Umbilical cord (tissue), 2 donors: ENCODE data around the gene MST1. TPM values are rescaled to one million over a fixed set of nuclear protein-coding genes. Genes with fewer than 3 reads are reported as not detected.

Source experiments
- DNase-seq: peaks from one replicate; pipeline ENCODE4 v3.0.0-alpha.2; 2015; ENCODE audit warnings: low spot score
- total RNA-seq: library from RNA; depleted of rRNA; stranded (reverse); fragments of >200 nt; gene quantifications from one replicate; pipeline ENCODE4 v1.2.3, GENCODE V29; 2014; ENCODE audit warnings: low replicate concordance; ENCODE audit not compliant: insufficient read depth

The MST1 gene
- total RNA-seq, 1 donor from 2014 or later = 2.2 TPM

- DNase-seq = no peak
Observed at GRCh38 chr3:49680493-49681231, 8.6 kb downstream of the MST1 start.

DNA sequence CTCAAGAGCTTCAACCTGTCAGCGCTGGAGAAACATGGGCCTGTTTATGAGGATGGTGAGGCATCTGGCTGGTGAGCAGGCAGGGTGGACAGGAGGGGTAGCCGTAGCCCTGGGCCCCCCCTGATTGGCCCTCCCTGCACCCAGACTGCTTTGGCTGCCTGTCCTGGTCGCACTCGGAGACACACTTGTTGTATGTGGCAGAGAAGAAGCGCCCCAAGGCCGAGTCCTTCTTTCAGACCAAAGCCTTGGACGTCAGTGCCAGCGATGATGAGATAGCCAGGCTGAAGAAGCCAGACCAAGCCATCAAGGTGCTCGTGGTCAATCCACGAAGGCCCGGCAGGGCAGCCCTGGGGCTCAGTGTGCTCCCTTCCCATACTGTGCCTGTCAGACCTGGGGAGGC lies 13.4 kb downstream of the MST1 start:
- no peak for DNase-seq

DNA sequence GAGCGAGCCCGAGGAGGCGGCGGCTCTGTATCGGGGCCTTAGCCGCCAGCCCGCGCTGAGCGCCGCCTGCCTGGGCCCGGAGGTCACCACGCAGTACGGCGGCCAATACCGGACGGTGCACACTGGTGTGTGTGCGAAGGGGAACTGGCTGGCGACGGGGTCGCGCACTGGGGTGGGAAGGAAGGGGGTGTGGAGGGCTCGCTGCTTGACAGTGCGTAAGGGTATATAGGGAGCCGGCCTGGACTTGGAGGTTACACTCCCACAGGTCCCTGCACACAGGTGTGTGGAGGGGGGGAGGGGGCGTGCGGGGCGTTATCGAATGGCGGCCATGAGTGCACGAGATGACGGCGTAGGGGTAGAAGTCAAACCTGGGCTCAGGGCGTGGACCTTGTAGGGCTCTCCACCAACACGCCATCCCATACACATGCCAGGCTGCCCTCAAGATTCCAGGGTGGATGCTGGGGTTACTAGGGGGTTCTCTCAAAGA lies 14.7 kb downstream of the MST1 start:
- no peak for DNase-seq

DNA sequence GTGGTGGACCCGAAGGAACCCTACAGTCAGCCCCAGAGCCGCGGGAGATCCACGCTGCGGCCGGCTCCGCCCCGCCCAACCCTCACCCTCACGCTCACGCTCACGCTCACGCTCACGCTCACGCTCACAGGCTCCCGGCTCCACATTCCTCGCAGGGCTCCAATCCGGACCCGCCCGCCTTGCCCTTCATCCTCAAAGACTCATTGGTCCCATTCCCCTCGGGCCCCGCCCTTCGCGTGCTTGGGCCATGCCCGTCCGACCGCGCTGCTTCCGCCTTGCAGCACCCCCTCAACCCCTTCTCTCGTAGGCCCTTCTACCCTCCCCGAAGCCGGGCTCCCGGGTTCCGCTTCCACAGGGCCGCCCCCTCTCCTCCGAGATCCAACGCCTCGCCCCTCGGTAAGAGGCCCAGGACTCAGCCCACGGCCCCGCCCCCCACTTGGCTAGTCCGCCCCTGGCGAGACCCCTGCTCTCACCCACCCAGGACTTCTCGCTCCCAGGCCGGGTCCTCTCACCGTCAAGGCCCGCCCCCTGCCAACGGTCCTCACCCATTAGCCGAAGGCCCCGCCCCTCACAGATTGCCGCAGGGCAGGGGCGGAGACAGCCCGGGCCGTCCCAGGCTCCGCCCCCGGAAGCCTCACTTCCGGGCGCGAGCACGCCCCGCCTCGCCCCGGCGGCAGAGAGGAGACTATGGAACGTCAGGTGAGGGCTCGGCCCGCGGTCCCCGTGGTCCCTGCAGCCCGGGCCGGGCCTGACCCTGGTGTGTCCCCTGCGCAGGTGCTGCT lies 15.4 kb downstream of the MST1 start, which contains the start of gene APEH:
Gene APEH, plus strand, starts transcription at position 637 of the 782 bp plus-strand sequence. Its CDS starts 51 bp downstream, at position 688.
- DNase-seq = peak; percentile 97

DNA sequence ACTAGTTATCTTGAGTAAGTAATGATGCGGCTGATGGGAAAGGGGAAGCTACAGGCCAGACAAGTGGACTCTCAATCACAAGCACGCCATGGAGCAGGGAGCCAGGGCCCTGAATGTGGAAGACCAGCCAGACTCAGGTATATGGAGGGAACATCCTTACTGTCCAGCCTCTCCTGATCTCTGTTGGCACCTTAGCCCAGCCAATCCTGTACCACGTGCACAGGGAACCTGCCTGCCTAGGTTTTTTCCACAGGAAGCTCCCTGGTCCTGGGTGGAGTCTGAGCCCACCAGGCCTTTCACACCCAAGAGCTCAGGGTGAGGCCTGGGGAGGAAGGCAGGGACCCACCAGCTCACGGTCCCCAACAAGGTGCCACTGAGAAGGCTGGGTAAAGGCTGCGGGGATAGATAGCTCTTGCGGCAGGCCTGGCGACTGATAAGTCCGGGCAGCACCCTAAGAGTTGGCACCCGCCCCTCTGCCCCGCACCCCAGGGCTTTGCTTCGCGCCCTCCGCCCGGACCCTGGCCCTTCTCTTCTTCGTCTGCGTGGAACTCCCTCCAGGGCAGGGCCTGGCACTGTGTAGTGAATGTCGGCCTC lies 16.1 kb downstream of the MST1 start:
- no peak for DNase-seq

DNA sequence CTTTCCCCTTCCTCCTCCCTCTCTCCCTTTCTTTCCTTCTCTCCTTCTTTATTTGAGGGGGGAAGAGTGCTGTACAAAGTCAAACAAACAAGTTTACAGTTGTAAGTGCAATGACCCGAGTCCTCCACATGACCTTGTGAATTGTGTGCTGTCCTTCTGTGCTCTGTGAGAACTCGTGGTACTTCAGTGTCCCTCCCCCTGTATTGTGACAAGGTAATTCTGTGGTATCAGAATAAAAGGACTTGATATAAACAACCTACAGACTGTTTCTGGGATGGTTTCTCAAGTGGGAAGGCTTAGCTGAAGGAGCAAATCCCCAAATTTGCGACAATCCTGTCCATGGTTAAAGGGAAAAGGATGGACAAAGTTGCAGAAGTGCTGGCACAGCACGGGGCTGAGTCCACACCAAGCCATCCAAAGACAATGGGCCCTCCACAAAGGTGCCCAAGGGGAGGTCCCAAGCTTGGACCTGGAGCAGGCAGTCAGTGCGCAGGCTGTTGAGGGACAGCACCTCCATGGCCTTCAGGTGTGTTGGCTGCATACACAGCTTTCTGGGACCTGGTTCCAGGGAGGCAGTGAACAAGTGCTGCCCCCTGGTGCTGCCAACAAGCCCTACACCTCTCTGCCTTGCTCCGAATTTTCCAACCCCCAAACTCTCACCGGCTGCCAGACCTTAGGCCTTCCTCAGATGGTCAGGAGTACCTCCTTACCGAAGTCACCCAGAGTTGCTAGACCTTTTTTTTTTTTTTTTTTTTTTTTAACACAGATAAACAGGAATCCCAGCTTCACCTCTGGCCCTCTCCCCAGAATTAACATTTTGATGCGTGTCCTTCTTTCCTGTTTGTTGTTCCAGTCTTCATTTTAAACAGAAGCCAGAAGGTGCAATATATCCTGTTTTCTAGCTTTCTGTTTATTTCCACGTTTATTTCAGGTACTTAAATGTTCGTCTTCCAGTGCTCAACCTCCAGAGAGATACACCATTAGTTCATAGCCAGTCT lies 17.7 kb downstream of the MST1 start:
- DNase-seq = peak; percentile 70

- no peak for DNase-seq
Observed at GRCh38 chr3:49670940-49671290, 18.4 kb downstream of the MST1 start.

DNA sequence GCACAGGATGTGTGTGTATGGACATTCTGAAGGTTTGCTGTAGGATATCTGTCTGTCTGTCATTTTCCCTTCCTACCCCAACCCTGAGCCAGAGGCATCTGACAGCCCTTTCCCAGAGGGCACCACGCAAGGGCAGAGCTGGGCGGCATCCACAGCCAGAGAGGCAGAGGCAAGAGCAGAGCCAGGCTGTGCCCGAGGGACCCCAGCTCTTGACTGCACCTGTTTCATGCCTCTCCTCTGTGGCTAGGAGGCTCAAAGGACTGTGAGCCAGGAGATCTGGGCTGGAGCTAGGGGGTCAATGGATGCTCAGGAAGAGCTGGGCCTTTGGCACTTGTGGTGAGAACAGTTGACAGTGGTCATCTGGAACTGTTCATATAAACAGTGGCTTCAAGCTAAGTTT lies 19.9 kb downstream of the MST1 start:
- no peak for DNase-seq

- no peak for DNase-seq
Observed at GRCh38 chr3:49668861-49669260, 20.4 kb downstream of the MST1 start.

DNA sequence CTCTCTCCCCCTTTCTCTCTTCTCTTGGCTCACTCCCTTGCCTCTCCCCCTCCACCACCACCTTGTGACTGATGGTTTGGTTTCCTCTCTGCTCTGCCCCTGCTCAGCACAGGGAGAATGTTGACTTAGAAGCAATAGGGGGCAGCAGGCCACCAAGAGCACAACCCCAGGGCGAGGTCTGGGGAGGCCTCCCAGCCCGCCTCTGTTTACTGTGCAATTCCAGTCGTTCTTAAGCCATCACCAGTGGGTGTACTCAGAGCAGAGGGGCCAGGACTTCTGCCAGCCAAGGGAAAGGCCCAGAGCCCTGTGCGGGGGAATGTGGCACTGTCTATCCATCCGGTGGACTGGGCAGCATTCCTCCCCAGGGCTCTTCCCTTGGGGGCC lies 20.9 kb downstream of the MST1 start:
- DNase-seq = no peak

GRCh38 chr3:49667701-49668413 lies 21.4 kb downstream of the MST1 start:
- no peak for DNase-seq

DNA sequence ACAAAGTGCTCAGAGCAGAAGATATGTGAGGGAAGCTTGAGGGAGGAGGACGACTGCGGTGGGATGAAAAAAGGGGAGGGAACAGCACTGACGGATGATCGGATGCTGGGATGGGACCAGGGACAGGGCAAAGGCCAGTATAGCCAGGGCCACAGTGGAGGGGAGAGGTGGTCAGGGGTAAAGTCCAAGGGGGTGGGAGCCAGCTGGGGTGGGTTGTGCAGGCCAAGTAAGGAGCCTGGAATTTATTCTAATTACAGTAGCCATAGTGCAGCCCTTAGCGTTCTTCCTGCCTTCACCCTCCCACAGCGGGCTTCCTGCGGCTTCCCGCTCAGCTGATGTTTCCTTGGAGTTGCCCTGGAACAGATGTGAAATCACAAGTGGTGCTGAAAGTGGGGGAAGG lies 22.7 kb downstream of the MST1 start:
- no peak for DNase-seq

- DNase-seq = no peak
Observed at GRCh38 chr3:49665822-49666519, 23.3 kb downstream of the MST1 start.

DNA sequence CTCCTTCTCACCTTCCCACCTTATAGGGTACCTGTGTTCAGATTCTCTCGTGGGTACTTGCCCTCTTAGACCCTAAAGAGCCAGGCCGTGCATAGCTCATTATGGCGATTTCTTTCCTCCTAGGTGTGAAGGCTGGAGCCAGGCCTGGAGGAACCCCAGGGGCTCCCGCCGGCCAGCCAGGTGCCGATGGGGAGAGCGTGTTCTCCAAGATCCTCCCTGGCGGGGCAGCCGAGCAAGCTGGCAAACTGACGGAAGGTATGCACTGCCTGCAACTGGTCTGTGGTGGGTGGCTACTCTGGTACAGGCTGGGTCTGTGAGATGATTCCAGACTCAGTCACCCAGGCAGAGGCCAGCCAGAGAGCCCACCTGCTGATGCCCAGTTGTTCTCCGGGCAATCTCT lies 25.0 kb downstream of the MST1 start:
- no peak for DNase-seq

GRCh38 chr3:49663831-49664230 lies 25.4 kb downstream of the MST1 start:
- DNase-seq = no peak

- DNase-seq = no peak
Observed at GRCh38 chr3:49662720-49663413, 26.4 kb downstream of the MST1 start.

DNA sequence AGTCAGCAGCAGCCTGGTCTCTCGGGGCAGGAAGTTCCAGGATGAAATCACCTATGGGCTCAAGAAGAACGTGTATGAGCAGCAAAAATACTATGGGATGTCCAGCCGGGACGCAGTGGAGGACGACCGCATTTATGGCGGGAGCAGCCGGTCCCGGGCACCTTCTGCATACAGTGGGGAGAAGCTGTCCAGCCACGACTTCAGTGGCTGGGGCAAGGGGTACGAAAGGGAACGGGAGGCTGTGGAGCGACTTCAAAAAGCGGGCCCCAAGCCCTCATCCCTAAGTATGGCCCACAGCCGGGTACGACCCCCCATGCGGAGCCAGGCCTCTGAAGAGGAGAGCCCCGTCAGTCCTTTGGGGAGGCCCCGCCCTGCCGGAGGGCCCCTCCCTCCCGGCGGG lies 27.3 kb downstream of the MST1 start:
- no peak for DNase-seq

- no peak for DNase-seq
Observed at GRCh38 chr3:49661281-49661680, 28.0 kb downstream of the MST1 start.

- no peak for DNase-seq
Observed at GRCh38 chr3:49659756-49660155, 29.5 kb downstream of the MST1 start.
